Loucy (cell line): ENCODE measurements around the gene GADL1.

ENCODE experiments used
- H2AFZ ChIP-seq: fragments of 200-600 bp; sonication (generic); 2 replicates; pipeline ENCODE4 v1.6.0; 2016; ENCODE audit warnings: antibody characterized with exemption, mild to moderate bottlenecking, low read length, moderate library complexity
- H3F3A ChIP-seq: fragments of 200-600 bp; 2 replicates; pipeline ENCODE4 v1.6.0; 2016; ENCODE audit warnings: antibody characterized with exemption, low read depth, mild to moderate bottlenecking
- H3K27me3 ChIP-seq: fragments of 200-600 bp; sonication (generic); 2 replicates; pipeline ENCODE4 v1.6.1; 2014; ENCODE audit warnings: low read length, mild to moderate bottlenecking; ENCODE audit not compliant: insufficient read depth, poor library complexity, severe bottlenecking
- H3K36me3 ChIP-seq: fragments of 200-600 bp; sonication (generic); 2 replicates; pipeline ENCODE4 v1.6.1; 2016; ENCODE audit warnings: low read length; ENCODE audit not compliant: insufficient read depth
- H3K4me1 ChIP-seq: fragments of 200-600 bp; sonication (generic); 2 replicates; pipeline ENCODE4 v1.5.1; 2014; ENCODE audit warnings: low read length, mild to moderate bottlenecking; ENCODE audit not compliant: insufficient read depth, poor library complexity, severe bottlenecking
- H3K4me2 ChIP-seq: fragments of 200-600 bp; sonication (generic); 2 replicates; pipeline ENCODE4 v1.6.0; 2014; ENCODE audit warnings: antibody characterized with exemption, low read length, low read depth, mild to moderate bottlenecking; ENCODE audit not compliant: poor library complexity, severe bottlenecking
- H3K4me3 ChIP-seq: fragments of 200-600 bp; sonication (generic); 2 replicates; pipeline ENCODE4 v1.5.1; 2014; ENCODE audit warnings: low read length, mild to moderate bottlenecking, mixed read lengths; ENCODE audit not compliant: poor library complexity, severe bottlenecking
- H3K79me2 ChIP-seq: fragments of 200-600 bp; sonication (generic); 2 replicates; pipeline ENCODE4 v1.6.1; 2014; ENCODE audit warnings: low read length; ENCODE audit not compliant: insufficient read depth
- H3K9ac ChIP-seq: fragments of 200-600 bp; sonication (generic); 2 replicates; pipeline ENCODE4 v1.6.0; 2014; ENCODE audit warnings: mild to moderate bottlenecking, low read depth, low read length, moderate library complexity; ENCODE audit not compliant: poor library complexity, severe bottlenecking
- H3K9me2 ChIP-seq: fragments of 200-600 bp; sonication (generic); replicated peaks from 2 replicates; pipeline ENCODE4 v1.6.1; 2016; ENCODE audit warnings: low read depth, low read length, mixed read lengths
- H3K9me3 ChIP-seq: fragments of 200-600 bp; sonication (generic); 2 replicates; pipeline ENCODE4 v1.6.1; 2014; ENCODE audit warnings: mild to moderate bottlenecking, antibody characterized with exemption, low read length, low read depth; ENCODE audit not compliant: insufficient read depth
- H4K20me1 ChIP-seq: fragments of 200-600 bp; sonication (generic); 2 replicates; pipeline ENCODE4 v1.6.0; 2014; ENCODE audit warnings: antibody characterized with exemption, low read length, mild to moderate bottlenecking; ENCODE audit not compliant: insufficient read depth, poor library complexity, severe bottlenecking
- EZH2phosphoT487 ChIP-seq: fragments of 200-600 bp; IDR thresholded peaks from 2 replicates; pipeline ENCODE4 v1.6.1; 2018; ENCODE audit warnings: antibody characterized with exemption, mild to moderate bottlenecking, moderate library complexity, borderline replicate concordance
- TF ChIP-seq, protein P1 (sequence below): fragments of 200-600 bp; sonication (generic); conservative IDR thresholded peaks from 2 replicates; pipeline ENCODE4 v1.5.1; 2014; ENCODE audit warnings: mild to moderate bottlenecking, antibody characterized with exemption, low read length

GADL1 gene

DNA sequence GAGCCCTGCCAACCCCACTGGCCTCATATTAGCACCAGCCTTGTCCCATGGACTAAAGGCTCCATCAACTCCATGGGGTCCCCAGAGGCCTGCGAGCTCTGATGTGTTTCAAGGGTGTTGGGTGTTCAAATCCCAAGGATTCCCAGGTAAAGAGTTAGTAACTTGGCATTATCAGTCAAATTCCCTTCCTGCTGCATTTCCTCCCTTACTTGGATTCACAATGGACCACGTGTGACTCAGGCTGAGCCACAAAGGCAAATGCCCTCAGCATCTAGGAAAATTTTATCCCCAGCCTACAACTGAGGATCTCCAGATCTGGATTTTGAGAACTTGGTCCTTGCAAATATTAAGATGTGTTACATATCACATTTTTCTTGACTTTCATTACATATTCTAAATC is 58.8 kb downstream of the GADL1 start:
- TF ChIP-seq EZH2phosphoT487 = no peak
- TF ChIP-seq, protein P1, sequence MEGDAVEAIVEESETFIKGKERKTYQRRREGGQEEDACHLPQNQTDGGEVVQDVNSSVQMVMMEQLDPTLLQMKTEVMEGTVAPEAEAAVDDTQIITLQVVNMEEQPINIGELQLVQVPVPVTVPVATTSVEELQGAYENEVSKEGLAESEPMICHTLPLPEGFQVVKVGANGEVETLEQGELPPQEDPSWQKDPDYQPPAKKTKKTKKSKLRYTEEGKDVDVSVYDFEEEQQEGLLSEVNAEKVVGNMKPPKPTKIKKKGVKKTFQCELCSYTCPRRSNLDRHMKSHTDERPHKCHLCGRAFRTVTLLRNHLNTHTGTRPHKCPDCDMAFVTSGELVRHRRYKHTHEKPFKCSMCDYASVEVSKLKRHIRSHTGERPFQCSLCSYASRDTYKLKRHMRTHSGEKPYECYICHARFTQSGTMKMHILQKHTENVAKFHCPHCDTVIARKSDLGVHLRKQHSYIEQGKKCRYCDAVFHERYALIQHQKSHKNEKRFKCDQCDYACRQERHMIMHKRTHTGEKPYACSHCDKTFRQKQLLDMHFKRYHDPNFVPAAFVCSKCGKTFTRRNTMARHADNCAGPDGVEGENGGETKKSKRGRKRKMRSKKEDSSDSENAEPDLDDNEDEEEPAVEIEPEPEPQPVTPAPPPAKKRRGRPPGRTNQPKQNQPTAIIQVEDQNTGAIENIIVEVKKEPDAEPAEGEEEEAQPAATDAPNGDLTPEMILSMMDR = no peak
- H3K9me3 ChIP-seq = no peaks in the 10 kb centered on the region
- H2AFZ ChIP-seq = no peak overlapping the region
- no peaks in the 10 kb centered on the region for H3K9me2 ChIP-seq
- no peaks in the 10 kb centered on the region for H4K20me1 ChIP-seq
- H3K4me2 ChIP-seq = no peak overlapping the region
- H3F3A ChIP-seq = no peaks in the 10 kb centered on the region
- H3K4me3 ChIP-seq = no peak overlapping the region
- H3K9ac ChIP-seq = no peak overlapping the region
- H3K79me2 ChIP-seq = no peaks in the 10 kb centered on the region
- no peaks in the 10 kb centered on the region for H3K36me3 ChIP-seq
- H3K27me3 ChIP-seq = no peaks in the 10 kb centered on the region
- H3K4me1 ChIP-seq = no peaks in the 10 kb centered on the region

DNA sequence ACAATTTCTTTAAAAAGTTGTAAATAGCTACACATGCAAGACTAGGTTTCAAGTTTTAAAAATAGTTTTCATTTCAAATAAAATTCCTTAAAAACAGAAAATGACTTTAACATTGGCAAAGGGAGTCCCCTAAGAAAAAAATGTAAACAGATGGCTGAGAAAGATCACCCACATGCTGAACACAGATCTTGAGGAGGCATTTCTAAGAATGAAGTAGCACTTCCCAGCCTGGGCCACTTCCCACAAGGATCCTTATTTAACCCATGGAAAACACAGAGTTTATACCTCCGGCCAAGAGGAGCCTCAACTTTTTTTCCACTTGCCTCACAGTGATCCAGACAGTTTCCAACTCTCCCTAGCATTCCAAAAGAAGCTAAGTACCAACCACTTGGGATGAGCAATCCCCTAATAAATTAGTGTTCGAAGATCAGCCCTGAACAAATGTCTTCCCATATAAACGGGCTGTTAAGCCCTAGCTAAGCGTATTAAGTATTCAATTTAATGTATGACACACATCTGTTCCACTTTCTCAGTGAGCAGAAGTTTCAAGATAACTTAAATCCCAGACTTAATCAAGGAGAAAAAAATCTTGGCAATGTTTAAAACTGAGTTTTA is 61.4 kb downstream of the GADL1 start:
- Histone ChIP-seq H2AFZ (no peak overlapping the region), H3K9ac (no peak overlapping the region), H3K79me2 (no peaks in the 10 kb centered on the region), H3F3A (no peaks in the 10 kb centered on the region), H3K9me3 (no peaks in the 10 kb centered on the region), H3K9me2 (no peaks in the 10 kb centered on the region), H3K36me3 (no peaks in the 10 kb centered on the region), H3K4me2 (no peak overlapping the region), H3K4me3 (no peak overlapping the region), H4K20me1 (no peaks in the 10 kb centered on the region), H3K27me3 (no peaks in the 10 kb centered on the region), H3K4me1 (no peaks in the 10 kb centered on the region)
- no peak for TF ChIP-seq EZH2phosphoT487
- TF ChIP-seq, protein P1 = no peak

DNA sequence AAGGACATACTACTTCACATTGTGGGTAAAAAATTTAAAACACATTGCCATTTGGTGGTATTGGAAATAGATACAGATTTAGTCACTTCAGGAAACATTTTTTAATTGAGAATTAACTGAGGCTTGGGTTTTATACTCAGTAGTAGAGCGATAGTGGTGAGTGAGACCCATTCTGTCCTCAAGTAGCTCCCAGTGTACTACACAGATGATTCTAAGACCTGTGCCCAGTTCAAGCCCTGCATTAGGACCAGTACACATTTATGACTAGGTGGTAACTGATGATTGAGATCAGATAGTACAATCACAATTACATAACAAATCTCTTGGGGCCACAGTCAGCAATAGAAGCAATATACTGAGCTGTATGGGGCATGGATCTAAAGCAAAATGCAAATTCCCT is 67.4 kb downstream of the GADL1 start:
- H3K36me3 ChIP-seq = no peaks in the 10 kb centered on the region
- no peaks in the 10 kb centered on the region for H3K27me3 ChIP-seq
- H3K79me2 ChIP-seq = no peaks in the 10 kb centered on the region
- no peak overlapping the region for H3K4me3 ChIP-seq
- no peak overlapping the region for H3K9ac ChIP-seq
- TF ChIP-seq, protein P1 = no peak
- TF ChIP-seq EZH2phosphoT487 = no peak
- no peaks in the 10 kb centered on the region for H3K9me2 ChIP-seq
- H3K4me1 ChIP-seq = peaks cover 6% of the 10 kb centered on the region
- H2AFZ ChIP-seq = no peak overlapping the region
- H3K9me3 ChIP-seq = no peaks in the 10 kb centered on the region
- H3K4me2 ChIP-seq = no peak overlapping the region
- no peaks in the 10 kb centered on the region for H3F3A ChIP-seq
- no peaks in the 10 kb centered on the region for H4K20me1 ChIP-seq
